Measurements from ENCODE around the gene SNX17. TPM values are rescaled to one million over a fixed set of nuclear protein-coding genes. Genes with fewer than 3 reads are reported as not detected.
A peak's percentile ranks its signal among the peaks of the same experiment; 100 is the strongest.

The SNX17 gene
- total and polyA plus RNA-seq, 2 of the 13 experiments (the other 11 are each of a cell fraction or from before 2014, with no cell fraction given): 75.0 to 109 TPM

- TF ChIP-seq IRX3 (CRISPR knock-in tag; IDR thresholded peaks at IDR 0.05; ENCODE audit: borderline replicate concordance, low read depth) (peak; percentile 92; the same call in 1 of the 2 replicates), TGIF2 (CRISPR knock-in tag; IDR thresholded peaks at IDR 0.05) (peak; percentile 69), YEATS2 (CRISPR knock-in tag; IDR thresholded peaks at IDR 0.05; ENCODE audit: borderline replicate concordance) (peak; percentile 97), ZBTB43 (CRISPR knock-in tag; conservative IDR thresholded peaks at IDR 0.05) (peak; percentile 60; the same call in 1 of the 2 replicates), ZNF780A (CRISPR knock-in tag; IDR thresholded peaks at IDR 0.05) (0 out of 2 replicates have a peak, but pooled peaks have one; percentile 35), ZNF766 (CRISPR knock-in tag; IDR thresholded peaks at IDR 0.05; ENCODE audit: borderline replicate concordance) (peak; percentile 89), ZNF142 (CRISPR knock-in tag; IDR thresholded peaks at IDR 0.05) (0 out of 2 replicates have a peak, but pooled peaks have one; percentile 75), ZNF503 (CRISPR knock-in tag; IDR thresholded peaks at IDR 0.05) (peak; percentile 64; the same call in 1 of the 2 replicates), PAX8 (CRISPR knock-in tag; IDR thresholded peaks at IDR 0.05; ENCODE audit: borderline replicate concordance) (no peak), ZNF354B (CRISPR knock-in tag; IDR thresholded peaks at IDR 0.05) (peak; percentile 92; the same call in 1 of the 2 replicates), TEAD3 (CRISPR knock-in tag; optimal IDR thresholded peaks at IDR 0.05; ENCODE audit: borderline replicate concordance) (peak; percentile 83)
- TF ChIP-seq, protein P1, sequence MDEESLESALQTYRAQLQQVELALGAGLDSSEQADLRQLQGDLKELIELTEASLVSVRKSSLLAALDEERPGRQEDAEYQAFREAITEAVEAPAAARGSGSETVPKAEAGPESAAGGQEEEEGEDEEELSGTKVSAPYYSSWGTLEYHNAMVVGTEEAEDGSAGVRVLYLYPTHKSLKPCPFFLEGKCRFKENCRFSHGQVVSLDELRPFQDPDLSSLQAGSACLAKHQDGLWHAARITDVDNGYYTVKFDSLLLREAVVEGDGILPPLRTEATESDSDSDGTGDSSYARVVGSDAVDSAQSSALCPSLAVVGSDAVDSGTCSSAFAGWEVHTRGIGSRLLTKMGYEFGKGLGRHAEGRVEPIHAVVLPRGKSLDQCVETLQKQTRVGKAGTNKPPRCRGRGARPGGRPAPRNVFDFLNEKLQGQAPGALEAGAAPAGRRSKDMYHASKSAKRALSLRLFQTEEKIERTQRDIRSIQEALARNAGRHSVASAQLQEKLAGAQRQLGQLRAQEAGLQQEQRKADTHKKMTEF (CRISPR knock-in tag; IDR thresholded peaks at IDR 0.05): peak; percentile 86
- TF ChIP-seq, protein P2, sequence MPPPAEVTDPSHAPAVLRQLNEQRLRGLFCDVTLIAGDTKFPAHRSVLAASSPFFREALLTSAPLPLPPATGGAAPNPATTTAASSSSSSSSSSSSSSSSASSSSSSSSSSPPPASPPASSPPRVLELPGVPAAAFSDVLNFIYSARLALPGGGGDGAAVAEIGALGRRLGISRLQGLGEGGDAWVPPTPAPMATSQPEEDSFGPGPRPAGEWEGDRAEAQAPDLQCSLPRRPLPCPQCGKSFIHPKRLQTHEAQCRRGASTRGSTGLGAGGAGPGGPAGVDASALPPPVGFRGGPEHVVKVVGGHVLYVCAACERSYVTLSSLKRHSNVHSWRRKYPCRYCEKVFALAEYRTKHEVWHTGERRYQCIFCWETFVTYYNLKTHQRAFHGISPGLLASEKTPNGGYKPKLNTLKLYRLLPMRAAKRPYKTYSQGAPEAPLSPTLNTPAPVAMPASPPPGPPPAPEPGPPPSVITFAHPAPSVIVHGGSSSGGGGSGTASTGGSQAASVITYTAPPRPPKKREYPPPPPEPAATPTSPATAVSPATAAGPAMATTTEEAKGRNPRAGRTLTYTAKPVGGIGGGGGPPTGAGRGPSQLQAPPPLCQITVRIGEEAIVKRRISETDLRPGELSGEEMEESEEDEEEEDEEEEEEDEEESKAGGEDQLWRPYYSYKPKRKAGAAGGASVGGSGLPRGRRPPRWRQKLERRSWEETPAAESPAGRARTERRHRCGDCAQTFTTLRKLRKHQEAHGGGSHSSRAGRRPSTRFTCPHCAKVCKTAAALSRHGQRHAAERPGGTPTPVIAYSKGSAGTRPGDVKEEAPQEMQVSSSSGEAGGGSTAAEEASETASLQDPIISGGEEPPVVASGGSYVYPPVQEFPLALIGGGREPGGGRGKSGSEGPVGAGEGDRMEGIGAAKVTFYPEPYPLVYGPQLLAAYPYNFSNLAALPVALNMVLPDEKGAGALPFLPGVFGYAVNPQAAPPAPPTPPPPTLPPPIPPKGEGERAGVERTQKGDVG (CRISPR knock-in tag; IDR thresholded peaks at IDR 0.05; ENCODE audit: borderline replicate concordance): peak; percentile 64
These were observed 47.4 kb upstream of the SNX17 start, which contains the start of gene MPV17 (continued) for GRCh38 chr2:27322766-27323595.

Data from HepG2 (cell line).